H1 (cell line): ENCODE measurements around the gene SV2C. TPM values are rescaled to one million over a fixed set of nuclear protein-coding genes. Genes with fewer than 3 reads are reported as not detected.
A peak's percentile ranks its signal among the peaks of the same experiment; 100 is the strongest.

Experiments used
- CTCF ChIA-PET: fragments of 300-600 bp; sonication (Branson Sonifier 250); formaldehyde crosslinking; loops from one replicate; lab custom pipeline; 2021; ENCODE audit not compliant: partially characterized antibody; lab: Charles Lee
- POLR2A ChIA-PET: fragments of 300-600 bp; sonication (Branson Sonifier 250); formaldehyde crosslinking; loops from one replicate; lab custom pipeline; 2021; ENCODE audit warnings: inconsistent platforms; ENCODE audit not compliant: partially characterized antibody; lab: Charles Lee
- DNase-seq, 2 experiments: peaks; one replicate each; pipeline versions ENCODE4 v3.0.0 to v3.0.0-alpha.2; 2010 to 2022; ENCODE audit warnings: low spot score in 2 of 2, low read depth in 1 of 2, mixed read lengths in 1 of 2
- FAIRE-seq: peaks from 2 replicates; lab custom pipeline; 2011; peaks lifted over from hg19 to GRCh38; lab: Jason Lieb, UNC
- H2AFZ ChIP-seq: 2 replicates; pipeline ENCODE4 v1.8.1; 2012; ENCODE audit warnings: low read length, inconsistent platforms
- H2AK5ac ChIP-seq: 2 replicates; pipeline ENCODE4 v1.6.1; 2013; ENCODE audit warnings: low read depth, low read length
- H2BK120ac ChIP-seq: replicated peaks from 2 replicates; pipeline ENCODE3; 2013; ENCODE audit warnings: low read depth, low read length, inconsistent platforms
- H2BK12ac ChIP-seq: 2 replicates; pipeline ENCODE4 v1.6.1; 2013; ENCODE audit warnings: low read depth, low read length
- H2BK15ac ChIP-seq: 2 replicates; pipeline ENCODE4 v1.6.1; 2013; ENCODE audit warnings: low read length
- H2BK20ac ChIP-seq: 2 replicates; pipeline ENCODE4 v1.6.1; 2013; ENCODE audit warnings: low read length
- H2BK5ac ChIP-seq: 2 replicates; pipeline ENCODE4 v1.6.1; 2013; ENCODE audit warnings: low read depth, low read length
- H3K14ac ChIP-seq: 2 replicates; pipeline ENCODE4 v1.6.1; 2013; ENCODE audit warnings: inconsistent platforms; ENCODE audit not compliant: insufficient read length
- H3K18ac ChIP-seq: 2 replicates; pipeline ENCODE4 v1.6.1; 2013; ENCODE audit warnings: low read length; ENCODE audit errors: extremely low read depth
- H3K23ac ChIP-seq: 2 replicates; pipeline ENCODE4 v1.6.1; 2013; ENCODE audit warnings: inconsistent platforms; ENCODE audit not compliant: insufficient read length
- H3K23me2 ChIP-seq: 2 replicates; pipeline ENCODE4 v1.6.1; 2013; ENCODE audit warnings: low read depth, low read length
- H3K27ac ChIP-seq: 2 replicates; pipeline ENCODE4 v1.6.1; 2011; ENCODE audit warnings: low read depth, low read length, inconsistent platforms
- H3K27me3 ChIP-seq, 4 experiments: replicated peaks in 1 of 4; 1 replicate in 1 of 4; 2 replicates in 3 of 4; pipeline versions ENCODE4 v1.6.1 to v1.8.1; 2011 to 2013; ENCODE audit warnings: low read length in 3 of 4, mild to moderate bottlenecking in 3 of 4, inconsistent platforms in 2 of 4, mixed read lengths in 2 of 4, moderate library complexity in 1 of 4; ENCODE audit not compliant: control insufficient read depth in 3 of 4, insufficient read depth in 3 of 4; ENCODE audit errors: extremely low read depth in 1 of 4
- H3K36me3 ChIP-seq, 4 experiments: 2 replicates each; pipeline versions ENCODE4 v1.6.1 to v1.8.1; 2011 to 2013; ENCODE audit warnings: mild to moderate bottlenecking in 4 of 4, low read length in 3 of 4, moderate library complexity in 2 of 4, control low read depth in 1 of 4, inconsistent platforms in 1 of 4; ENCODE audit not compliant: insufficient read depth in 4 of 4, control insufficient read depth in 2 of 4
- H3K4ac ChIP-seq: replicated peaks from 2 replicates; pipeline ENCODE3; 2013; ENCODE audit warnings: low read length, low read depth, mixed read lengths, inconsistent platforms; ENCODE audit not compliant: insufficient read length
- H3K4me1 ChIP-seq, 4 experiments: replicated peaks in 1 of 4; 1 replicate in 1 of 4; 2 replicates in 3 of 4; pipeline versions ENCODE4 v1.6.1 to v1.8.1; 2011 to 2013; ENCODE audit warnings: low read length in 3 of 4, inconsistent platforms in 2 of 4, mixed read lengths in 1 of 4; ENCODE audit not compliant: insufficient read depth in 4 of 4, control insufficient read depth in 3 of 4
- H3K4me2 ChIP-seq, 2 experiments: 2 replicates each; pipeline versions ENCODE4 v1.6.1 to v1.8.1; 2011 to 2013; ENCODE audit warnings: low read depth in 2 of 2, low read length in 2 of 2, control low read depth in 1 of 2, inconsistent platforms in 1 of 2, mild to moderate bottlenecking in 1 of 2; ENCODE audit not compliant: insufficient read depth in 1 of 2
- H3K4me3 ChIP-seq, 4 experiments: fragments of 200-600, 300-600 bp in 1 of 4; sonication (generic), shearing (Covaris generic), sonication (Bioruptor Twin) in 1 of 4; 2 replicates each; pipeline versions ENCODE4 v1.5.1 to v1.8.1; 2011 to 2016; ENCODE audit warnings: low read length in 4 of 4, low read depth in 3 of 4, control low read depth in 2 of 4, inconsistent platforms in 2 of 4, mild to moderate bottlenecking in 2 of 4, mixed read lengths in 1 of 4, moderate library complexity in 1 of 4; ENCODE audit not compliant: insufficient read depth in 2 of 4; ENCODE audit errors: extremely low read depth in 1 of 4
- H3K56ac ChIP-seq: replicated peaks from 2 replicates; pipeline ENCODE3; 2013; ENCODE audit warnings: low read depth, mild to moderate bottlenecking, mixed read lengths, low read length, inconsistent platforms; ENCODE audit not compliant: insufficient read length
- H3K79me1 ChIP-seq: 2 replicates; pipeline ENCODE4 v1.6.1; 2013; ENCODE audit warnings: low read depth, low read length, control low read depth
- H3K79me2 ChIP-seq, 2 experiments: 2 replicates each; pipeline versions ENCODE4 v1.6.1 to v1.8.1; 2012 to 2013; ENCODE audit warnings: low read length in 2 of 2, mild to moderate bottlenecking in 2 of 2, inconsistent platforms in 1 of 2; ENCODE audit not compliant: insufficient read depth in 2 of 2, control insufficient read depth in 1 of 2
- H3K9ac ChIP-seq, 4 experiments: replicated peaks in 1 of 4; 1 replicate in 1 of 4; 2 replicates in 3 of 4; pipeline versions ENCODE4 v1.6.1 to v1.8.1; 2011 to 2013; ENCODE audit warnings: low read depth in 3 of 4, low read length in 3 of 4, control low read depth in 2 of 4, mild to moderate bottlenecking in 2 of 4, moderate library complexity in 2 of 4, inconsistent platforms in 1 of 4; ENCODE audit errors: extremely low read depth in 1 of 4
- H3K9me3 ChIP-seq, 2 experiments: 2 replicates each; pipeline versions ENCODE4 v1.6.1 to v1.8.1; 2012 to 2013; ENCODE audit warnings: mild to moderate bottlenecking in 2 of 2, moderate library complexity in 2 of 2, control low read depth in 1 of 2, inconsistent platforms in 1 of 2, low read depth in 1 of 2, low read length in 1 of 2, mixed read lengths in 1 of 2; ENCODE audit not compliant: insufficient read depth in 2 of 2
- H4K20me1 ChIP-seq, 2 experiments: replicated peaks in 1 of 2; 2 replicates each; pipeline versions ENCODE3 to v1.8.1; 2011 to 2013; ENCODE audit warnings: inconsistent platforms in 2 of 2, low read length in 2 of 2, mild to moderate bottlenecking in 1 of 2; ENCODE audit not compliant: insufficient read depth in 2 of 2, control insufficient read depth in 1 of 2
- H4K5ac ChIP-seq: 2 replicates; pipeline ENCODE4 v1.6.1; 2013; ENCODE audit warnings: low read length, low read depth, mixed read lengths, inconsistent platforms; ENCODE audit not compliant: insufficient read length
- H4K8ac ChIP-seq: 2 replicates; pipeline ENCODE4 v1.8.0; 2013; ENCODE audit warnings: mild to moderate bottlenecking, moderate library complexity, low read length, inconsistent platforms; ENCODE audit not compliant: insufficient read depth; ENCODE audit errors: extremely low read depth
- H4K91ac ChIP-seq: replicated peaks from 2 replicates; pipeline ENCODE3; 2013; ENCODE audit warnings: low read length, mixed read lengths, inconsistent platforms; ENCODE audit not compliant: insufficient read length
- ATF2 ChIP-seq: IDR thresholded peaks from 2 replicates; pipeline ENCODE4 v1.6.1; 2012; ENCODE audit warnings: low read length, inconsistent platforms
- BRCA1 ChIP-seq: IDR thresholded peaks from 2 replicates; pipeline ENCODE4 v1.6.1; 2012; ENCODE audit warnings: low read depth, low read length, improper control_type of control experiment
- CREB1 ChIP-seq: IDR thresholded peaks from 2 replicates; pipeline ENCODE4 v1.6.1; 2012; ENCODE audit warnings: inconsistent platforms
- JUND ChIP-seq: IDR thresholded peaks from 2 replicates; pipeline ENCODE4 v1.6.1; 2011; ENCODE audit warnings: mild to moderate bottlenecking, improper control_type of control experiment, low read length
- MAFK ChIP-seq: IDR thresholded peaks from 2 replicates; pipeline ENCODE4 v1.6.1; 2012; ENCODE audit warnings: low read depth, mild to moderate bottlenecking, improper control_type of control experiment, low read length
- MAX ChIP-seq: IDR thresholded peaks from 2 replicates; pipeline ENCODE4 v1.6.1; 2012; ENCODE audit warnings: inconsistent platforms
- POLR2AphosphoS5 ChIP-seq: IDR thresholded peaks from 2 replicates; pipeline ENCODE4 v1.6.1; 2011; ENCODE audit warnings: low read depth, low read length
- RFX5 ChIP-seq: IDR thresholded peaks from 2 replicates; pipeline ENCODE4 v1.6.1; 2011; ENCODE audit warnings: low read depth, low read length, improper control_type of control experiment, borderline replicate concordance
- SIN3A ChIP-seq, 2 experiments: IDR thresholded peaks in 1 of 2; conservative IDR thresholded peaks in 1 of 2; 2 replicates each; pipeline ENCODE4 v1.6.1; 2011 to 2012; ENCODE audit warnings: low read length in 2 of 2, improper control_type of control experiment in 1 of 2, low read depth in 1 of 2, mild to moderate bottlenecking in 1 of 2
- USF2 ChIP-seq: IDR thresholded peaks from 2 replicates; pipeline ENCODE4 v1.6.1; 2011; ENCODE audit warnings: low read length, improper control_type of control experiment
- WGBS, 2 experiments: shearing (Covaris generic) in 1 of 2; methylation state at CpG; one replicate each; pipeline versions ENCODE4 v1.1.6 to v1.1.7; 2013 to 2015; ENCODE audit warnings: low lambda C conversion rate in 2 of 2, mixed read lengths in 2 of 2, inconsistent platforms in 1 of 2, low coverage in 1 of 2, missing lambda C conversion rate in 1 of 2; ENCODE audit not compliant: insufficient replicate concordance in 2 of 2, insufficient coverage in 1 of 2, insufficient read length in 1 of 2; ENCODE audit errors: extremely low coverage in 1 of 2, missing lambda C conversion rate in 1 of 2; 5-methylcytosine and 5-hydroxymethylcytosine counted together
- polyA plus RNA-seq, 7 experiments: library from polyadenylated mRNA; depleted of rRNA in 3 of 7; stranded (reverse) in 5 of 7; unstranded in 2 of 7; fragments of >200 nt in 5 of 7; fragments of 200-250 nt in 2 of 7; gene quantifications; 1 replicate in 5 of 7; 2 replicates in 1 of 7; 4 replicates in 1 of 7; pipeline versions ENCODE4 v1.2.1 to v1.2.3, GENCODE V29; 2011 to 2013; ENCODE audit warnings: missing spikeins in 2 of 7, mixed read lengths in 2 of 7
- total RNA-seq: library from RNA; stranded (reverse); fragmentation: NEBNext Ultra II Directional; extraction: Animal tissue kit (Norgen Biotek cat#: 25700); gene quantifications from 2 replicates; pipeline ENCODE4 v1.2.1, GENCODE V29; 2021

The SV2C gene
- total and polyA plus RNA-seq, 2 of the 8 experiments (the other 6 are each of a cell fraction or from before 2014, with no cell fraction given): 0.08 to 0.24 TPM

- Histone ChIP-seq H3K56ac (no peak overlapping the region), H2BK20ac (peak overlapping the region; percentile 40; the same call in 1 of the 2 replicates), H3K14ac (no peak overlapping the region), H2BK15ac (peak overlapping the region; percentile 48; the same call in 1 of the 2 replicates), H4K91ac (no peak overlapping the region), H2BK5ac (peak overlapping the region; percentile 57; the same call in 1 of the 2 replicates), H2AFZ (no peak overlapping the region), H3K27me3 (no peaks in the 10 kb centered on the region; a peak in 1 of 7 replicates), H3K18ac (0 out of 2 replicates have a peak overlapping the region, but pooled peaks have one; percentile 66), H3K4me1 (peaks cover 4 to 12% (median 7%) of the 10 kb centered on the region in 4 experiments; a peak in 5 of 7 replicates), H3K27ac (no peak overlapping the region), H3K4me2 (peak overlapping the region; percentile 63 to 74), H4K20me1 (no peaks in the 10 kb centered on the region), H4K8ac (peak overlapping the region; percentile 11; the same call in 1 of the 2 replicates), H3K79me2 (peaks cover 9 to 28% of the 10 kb centered on the region in 2 experiments), H2BK120ac (no peak overlapping the region), H3K79me1 (no peaks in the 10 kb centered on the region), H3K23ac (no peak overlapping the region), H3K9ac (no peak overlapping the region), H2BK12ac (peak overlapping the region; percentile 52; the same call in 1 of the 2 replicates), H2AK5ac (peak overlapping the region; percentile 45; the same call in 1 of the 2 replicates), H3K4ac (peak overlapping the region; percentile 57), H3K23me2 (peaks cover 9% of the 10 kb centered on the region; the same call in 1 of the 2 replicates), H3K36me3 (no peaks in the 10 kb centered on the region), H3K4me3 (peak overlapping the region; percentile 46 to 83 (median 48); a peak in 6 of 8 replicates), H3K9me3 (no peaks in the 10 kb centered on the region), H4K5ac (no peak overlapping the region)
- CTCF ChIA-PET: interaction anchor here (0.9 to 4.1 kb wide), 12 partner anchors 12 to 373 kb away, joined by 3 to 33 read pairs (median 4); no protein-coding TSS in a partner anchor
- 59% methylated on average over 11 of the region's 11 CpGs; no CpG with 5 or more reads in 1 of the 2 experiments for WGBS, 2 experiments
- DNase-seq (no peak), FAIRE-seq (no peak)
- POLR2A ChIA-PET: interaction anchor here (1.0 to 2.0 kb wide), 4 partner anchors 10 to 181 kb away, joined by 4 to 10 read pairs (median 6); no protein-coding TSS in a partner anchor
- TF ChIP-seq CREB1 (no peak), MAX (no peak), ATF2 (no peak), POLR2AphosphoS5 (no peak), RFX5 (no peak), JUND (no peak), BRCA1 (no peak), SIN3A (conservative IDR thresholded peaks at IDR 0.05 in 1 of 2, IDR thresholded peaks at IDR 0.05 in 1 of 2; ENCODE audit: low read depth in 1 of 2, low read length in 2 of 2) (no peak), USF2 (no peak), MAFK (no peak)
These were observed 318.6 kb downstream of the SV2C start for GRCh38 chr5:76401801-76402250.
